ENCODE results near the gene SCARB1. TPM values are rescaled to one million over a fixed set of nuclear protein-coding genes. Genes with fewer than 3 reads are reported as not detected.
"Not testable (repeated sequence)": the region's sequence is repeated elsewhere in the genome, so short reads cannot be mapped to it uniquely, and the experiment has no call there.

The SCARB1 gene
- total RNA-seq, 1 donor = 9.4 TPM

DNA sequence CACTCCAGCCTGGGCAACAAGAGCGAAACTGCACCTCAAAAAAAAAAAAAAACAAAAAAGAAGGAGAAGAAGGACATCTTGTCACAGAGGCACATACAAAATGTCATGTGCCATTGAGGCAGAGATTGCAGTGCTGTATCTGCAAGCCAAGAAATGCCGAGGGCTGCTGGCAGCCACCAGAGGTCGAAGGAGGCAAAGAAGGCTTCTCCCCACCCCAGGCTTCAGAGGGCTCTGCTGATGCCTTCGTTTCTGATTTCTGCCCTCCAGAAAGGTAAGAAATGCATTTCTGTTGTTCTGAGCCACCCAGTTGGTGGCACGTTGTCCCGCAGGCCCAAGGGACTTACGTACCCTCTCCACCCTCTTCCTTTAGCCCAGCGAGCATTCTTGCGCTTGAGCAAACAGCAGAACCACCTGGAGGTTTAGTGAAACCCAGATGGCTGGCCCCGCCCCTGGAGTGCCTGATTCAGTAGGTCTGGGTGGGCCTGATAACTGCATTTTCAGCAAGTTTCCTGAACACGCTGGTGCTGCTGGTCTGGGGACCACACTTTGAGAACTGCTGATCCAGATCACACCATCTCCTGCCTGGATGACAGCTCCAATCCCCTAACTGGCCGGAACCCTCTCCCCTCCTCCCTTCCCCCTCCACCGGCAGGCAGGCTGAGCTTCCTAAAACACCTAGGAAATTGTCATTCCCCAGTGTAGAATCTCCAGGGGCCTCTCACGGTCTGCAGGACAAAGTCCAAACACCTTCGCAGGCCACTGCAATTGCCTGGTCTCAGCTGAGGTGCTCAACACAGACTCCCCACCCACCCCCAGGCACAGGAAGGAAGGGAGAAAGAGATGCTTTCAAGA, 21.1 kb upstream of the SCARB1 start:
- Histone ChIP-seq H3K4me3 (ENCODE audit: insufficient read depth, low read length) (no peak overlapping the region), H3K27me3 (ENCODE audit: insufficient read depth, low read length) (no peaks in the 10 kb centered on the region), H2AFZ (ENCODE audit: low read length) (no peak overlapping the region), H4K20me1 (ENCODE audit: insufficient read depth, low read length) (no peaks in the 10 kb centered on the region), H3K4me2 (ENCODE audit: insufficient read depth, low read length) (no peak overlapping the region), H3K79me2 (ENCODE audit: insufficient read depth, low read length) (no peaks in the 10 kb centered on the region), H3K36me3 (ENCODE audit: insufficient read depth, low read length) (no peaks in the 10 kb centered on the region), H3K27ac (ENCODE audit: low read depth, low read length) (no peak overlapping the region), H3K4me1 (ENCODE audit: insufficient read depth, low read length) (no peaks in the 10 kb centered on the region), H3K9me3 (ENCODE audit: low read depth, low read length) (no peaks in the 10 kb centered on the region)
- TF ChIP-seq, protein P1, sequence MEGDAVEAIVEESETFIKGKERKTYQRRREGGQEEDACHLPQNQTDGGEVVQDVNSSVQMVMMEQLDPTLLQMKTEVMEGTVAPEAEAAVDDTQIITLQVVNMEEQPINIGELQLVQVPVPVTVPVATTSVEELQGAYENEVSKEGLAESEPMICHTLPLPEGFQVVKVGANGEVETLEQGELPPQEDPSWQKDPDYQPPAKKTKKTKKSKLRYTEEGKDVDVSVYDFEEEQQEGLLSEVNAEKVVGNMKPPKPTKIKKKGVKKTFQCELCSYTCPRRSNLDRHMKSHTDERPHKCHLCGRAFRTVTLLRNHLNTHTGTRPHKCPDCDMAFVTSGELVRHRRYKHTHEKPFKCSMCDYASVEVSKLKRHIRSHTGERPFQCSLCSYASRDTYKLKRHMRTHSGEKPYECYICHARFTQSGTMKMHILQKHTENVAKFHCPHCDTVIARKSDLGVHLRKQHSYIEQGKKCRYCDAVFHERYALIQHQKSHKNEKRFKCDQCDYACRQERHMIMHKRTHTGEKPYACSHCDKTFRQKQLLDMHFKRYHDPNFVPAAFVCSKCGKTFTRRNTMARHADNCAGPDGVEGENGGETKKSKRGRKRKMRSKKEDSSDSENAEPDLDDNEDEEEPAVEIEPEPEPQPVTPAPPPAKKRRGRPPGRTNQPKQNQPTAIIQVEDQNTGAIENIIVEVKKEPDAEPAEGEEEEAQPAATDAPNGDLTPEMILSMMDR (IDR thresholded peaks at IDR 0.05; ENCODE audit: extremely low read depth, low read depth, low read length) = no peak
- DNase-seq (ENCODE audit: insufficient read length, low spot score, missing footprints) = no peak

DNA sequence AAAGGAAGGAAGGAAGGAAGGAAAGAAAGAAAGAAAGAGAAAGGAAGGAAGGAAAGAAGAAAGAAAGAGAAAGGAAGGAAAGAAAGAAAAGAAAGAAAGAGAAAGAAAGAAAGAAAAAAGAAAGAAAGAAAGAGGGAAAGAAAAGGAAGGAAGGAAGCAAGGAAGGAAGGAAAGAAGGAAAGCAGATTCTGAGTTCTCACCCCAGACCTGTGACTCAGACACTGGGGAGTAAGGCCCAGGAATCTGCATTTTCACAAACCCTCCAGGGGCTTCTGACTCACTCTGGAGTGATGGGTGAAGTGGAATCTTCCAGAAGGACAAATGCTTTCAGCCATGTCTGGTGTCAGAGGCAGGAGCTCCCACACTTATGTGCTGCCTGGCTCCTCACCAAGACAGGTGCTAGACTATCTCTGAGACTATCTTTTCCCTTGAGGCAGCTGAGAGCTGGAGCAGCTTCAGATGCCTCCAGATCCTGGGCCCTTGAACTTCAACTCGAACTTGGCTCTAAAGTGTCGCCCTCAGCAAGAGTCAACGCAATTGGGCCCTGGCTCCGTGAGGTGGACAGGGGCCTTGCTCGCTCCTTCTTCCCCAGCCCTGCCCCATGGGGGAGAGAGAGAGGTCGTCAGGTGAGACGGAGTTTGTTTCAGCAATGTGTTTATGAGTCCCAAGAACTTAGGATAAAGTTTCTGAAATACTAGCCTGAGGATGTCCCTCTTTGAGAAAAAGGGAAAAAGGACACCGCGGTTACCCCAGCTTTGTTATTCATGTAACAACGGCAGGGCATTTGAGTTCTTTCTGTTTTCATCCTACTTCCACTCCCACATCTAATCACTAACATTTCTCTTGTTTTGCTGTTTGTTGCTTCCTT, 19.8 kb upstream of the SCARB1 start:
- H3K79me2 ChIP-seq (ENCODE audit: insufficient read depth, low read length) = no peaks in the 10 kb centered on the region
- H3K27me3 ChIP-seq (ENCODE audit: insufficient read depth, low read length) = no peaks in the 10 kb centered on the region
- no peak overlapping the region for H3K4me2 ChIP-seq (ENCODE audit: insufficient read depth, low read length)
- H4K20me1 ChIP-seq (ENCODE audit: insufficient read depth, low read length) = no peaks in the 10 kb centered on the region
- H3K36me3 ChIP-seq (ENCODE audit: insufficient read depth, low read length) = no peaks in the 10 kb centered on the region
- TF ChIP-seq, protein P1 (IDR thresholded peaks at IDR 0.05; ENCODE audit: extremely low read depth, low read depth, low read length) = no peak
- H3K4me1 ChIP-seq (ENCODE audit: insufficient read depth, low read length) = no peaks in the 10 kb centered on the region
- no peak overlapping the region for H3K4me3 ChIP-seq (ENCODE audit: insufficient read depth, low read length)
- H2AFZ ChIP-seq (ENCODE audit: low read length) = no peak overlapping the region
- no peaks in the 10 kb centered on the region for H3K9me3 ChIP-seq (ENCODE audit: low read depth, low read length)
- DNase-seq (ENCODE audit: insufficient read length, low spot score, missing footprints) = no peak
- no peak overlapping the region for H3K27ac ChIP-seq (ENCODE audit: low read depth, low read length)

DNA sequence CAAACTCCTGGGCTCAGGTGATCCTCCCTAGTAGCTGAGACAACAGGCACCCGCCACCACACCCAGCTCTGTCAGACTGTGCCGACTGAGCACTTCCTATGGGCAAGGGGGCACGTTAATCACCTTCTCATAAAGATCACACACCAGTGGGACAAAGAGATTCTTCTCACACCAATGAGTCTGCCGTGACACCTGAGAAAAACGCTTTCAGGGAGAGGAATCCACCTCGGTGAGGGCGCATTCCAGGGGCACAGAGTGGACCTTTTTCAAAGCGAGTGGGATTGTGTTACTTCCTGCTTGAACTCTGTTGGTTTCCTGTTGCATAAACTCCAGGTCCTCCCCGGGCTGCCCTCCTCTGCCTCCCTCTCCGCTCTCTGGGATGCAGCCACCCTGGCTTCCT, 17.5 kb upstream of the SCARB1 start:
- peak overlapping the region; percentile 51 for H2AFZ ChIP-seq (ENCODE audit: low read length)
- DNase-seq (ENCODE audit: insufficient read length, low spot score, missing footprints) = no peak
- H3K4me3 ChIP-seq (ENCODE audit: insufficient read depth, low read length) = no peak overlapping the region
- H3K4me1 ChIP-seq (ENCODE audit: insufficient read depth, low read length) = no peaks in the 10 kb centered on the region
- H4K20me1 ChIP-seq (ENCODE audit: insufficient read depth, low read length) = no peaks in the 10 kb centered on the region
- no peaks in the 10 kb centered on the region for H3K9me3 ChIP-seq (ENCODE audit: low read depth, low read length)
- TF ChIP-seq, protein P1 (IDR thresholded peaks at IDR 0.05; ENCODE audit: extremely low read depth, low read depth, low read length) = no peak
- no peak overlapping the region for H3K27ac ChIP-seq (ENCODE audit: low read depth, low read length)
- no peaks in the 10 kb centered on the region for H3K27me3 ChIP-seq (ENCODE audit: insufficient read depth, low read length)
- H3K4me2 ChIP-seq (ENCODE audit: insufficient read depth, low read length) = no peak overlapping the region
- no peaks in the 10 kb centered on the region for H3K79me2 ChIP-seq (ENCODE audit: insufficient read depth, low read length)
- no peaks in the 10 kb centered on the region for H3K36me3 ChIP-seq (ENCODE audit: insufficient read depth, low read length)

DNA sequence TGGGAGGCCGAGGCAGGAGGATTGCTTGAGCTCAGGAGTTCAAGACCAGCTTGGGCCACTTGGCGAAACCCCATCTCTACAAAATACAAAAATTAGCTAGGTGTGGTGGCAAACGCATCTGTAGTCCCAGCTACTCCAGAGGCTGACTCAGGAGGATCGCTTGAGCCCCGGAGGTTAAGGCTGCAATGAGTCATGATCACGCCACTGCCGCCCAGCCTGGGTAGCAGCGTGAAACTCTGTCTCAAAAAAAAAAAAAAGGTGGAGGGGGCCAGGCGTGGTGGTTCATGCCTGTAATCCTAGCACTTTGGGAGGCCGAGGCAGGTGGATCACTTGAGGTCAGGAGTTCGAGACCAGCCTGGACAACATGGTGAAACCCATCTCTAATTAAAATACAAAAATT, 16.7 kb upstream of the SCARB1 start:
- H3K4me2 ChIP-seq (ENCODE audit: insufficient read depth, low read length); H3K36me3 ChIP-seq (ENCODE audit: insufficient read depth, low read length); H2AFZ ChIP-seq (ENCODE audit: low read length); H3K79me2 ChIP-seq (ENCODE audit: insufficient read depth, low read length); H3K4me1 ChIP-seq (ENCODE audit: insufficient read depth, low read length); H3K9me3 ChIP-seq (ENCODE audit: low read depth, low read length); H3K27me3 ChIP-seq (ENCODE audit: insufficient read depth, low read length); H3K4me3 ChIP-seq (ENCODE audit: insufficient read depth, low read length); H4K20me1 ChIP-seq (ENCODE audit: insufficient read depth, low read length); H3K27ac ChIP-seq (ENCODE audit: low read depth, low read length); DNase-seq (ENCODE audit: insufficient read length, low spot score, missing footprints): not testable (repeated sequence)

Data from osteoblast (primary cell).